H9 (cell line): Measurements from ENCODE around the gene OR8U1. TPM values are rescaled to one million over a fixed set of nuclear protein-coding genes. Genes with fewer than 3 reads are reported as not detected.

Experiments
- DNase-seq: peaks from one replicate; pipeline ENCODE4 v3.0.0-alpha.2; 2017
- H2AFZ ChIP-seq: one replicate; pipeline ENCODE4 v1.6.1; 2013; ENCODE audit warnings: mild to moderate bottlenecking, low read length, control low read depth, moderate library complexity
- H2AK5ac ChIP-seq: 2 replicates; pipeline ENCODE4 v1.6.1; 2013; ENCODE audit warnings: low read length, control low read depth, mixed read lengths; ENCODE audit not compliant: insufficient read length
- H2BK120ac ChIP-seq: one replicate; pipeline ENCODE4 v1.6.1; 2013; ENCODE audit warnings: low read depth, mild to moderate bottlenecking, low read length, control low read depth, inconsistent platforms; ENCODE audit not compliant: poor library complexity, severe bottlenecking
- H2BK12ac ChIP-seq: 2 replicates; pipeline ENCODE4 v1.6.1; 2013; ENCODE audit warnings: low read length, control low read depth, mixed read lengths, low read depth; ENCODE audit not compliant: insufficient read length
- H2BK15ac ChIP-seq: 2 replicates; pipeline ENCODE4 v1.6.1; 2013; ENCODE audit warnings: low read depth, low read length, control low read depth
- H2BK20ac ChIP-seq: one replicate; pipeline ENCODE4 v1.6.1; 2013; ENCODE audit warnings: low read depth, mild to moderate bottlenecking, low read length, control low read depth, inconsistent platforms; ENCODE audit not compliant: poor library complexity, severe bottlenecking
- H2BK5ac ChIP-seq: 2 replicates; pipeline ENCODE4 v1.6.1; 2013; ENCODE audit warnings: low read length, control low read depth, mixed read lengths; ENCODE audit not compliant: insufficient read length
- H3K14ac ChIP-seq: 2 replicates; pipeline ENCODE4 v1.6.1; 2013; ENCODE audit warnings: low read length, control low read depth; ENCODE audit not compliant: insufficient read depth
- H3K18ac ChIP-seq: 2 replicates; pipeline ENCODE4 v1.6.1; 2013; ENCODE audit warnings: low read depth, mild to moderate bottlenecking, mixed read lengths, low read length, control low read depth; ENCODE audit not compliant: insufficient read length
- H3K23ac ChIP-seq: 2 replicates; pipeline ENCODE4 v1.6.1; 2013; ENCODE audit warnings: low read length, control low read depth, mixed read lengths, low read depth; ENCODE audit not compliant: insufficient read length
- H3K23me2 ChIP-seq: 2 replicates; pipeline ENCODE4 v1.6.1; 2013; ENCODE audit warnings: low read depth, mild to moderate bottlenecking, mixed read lengths, low read length, control low read depth; ENCODE audit not compliant: insufficient read length, poor library complexity, severe bottlenecking
- H3K27ac ChIP-seq: 2 replicates; pipeline ENCODE4 v1.5.1; 2013; ENCODE audit warnings: low read length, control low read depth, mixed read lengths, low read depth; ENCODE audit not compliant: insufficient read length
- H3K27me3 ChIP-seq: 2 replicates; pipeline ENCODE4 v1.6.1; 2013; ENCODE audit warnings: low read length, control low read depth, inconsistent platforms; ENCODE audit not compliant: insufficient read depth
- H3K4ac ChIP-seq: 2 replicates; pipeline ENCODE4 v1.6.1; 2013; ENCODE audit warnings: low read depth, mild to moderate bottlenecking, control low read depth, inconsistent platforms, low read length, moderate library complexity
- H3K4me1 ChIP-seq: 2 replicates; pipeline ENCODE4 v1.6.1; 2013; ENCODE audit warnings: low read length, control low read depth, inconsistent platforms; ENCODE audit not compliant: insufficient read depth
- H3K4me2 ChIP-seq: 2 replicates; pipeline ENCODE4 v1.6.1; 2013; ENCODE audit warnings: low read length, control low read depth, mixed read lengths; ENCODE audit not compliant: insufficient read length, insufficient read depth
- H3K56ac ChIP-seq: 2 replicates; pipeline ENCODE4 v1.6.1; 2013; ENCODE audit warnings: low read depth, mild to moderate bottlenecking, mixed read lengths, low read length, control low read depth; ENCODE audit not compliant: insufficient read length
- H3K79me1 ChIP-seq: 2 replicates; pipeline ENCODE4 v1.6.1; 2013; ENCODE audit warnings: low read depth, mild to moderate bottlenecking, moderate library complexity, low read length, control low read depth, inconsistent platforms; ENCODE audit not compliant: insufficient read depth, poor library complexity, severe bottlenecking
- H3K79me2 ChIP-seq: 2 replicates; pipeline ENCODE4 v1.6.1; 2013; ENCODE audit warnings: low read length, control low read depth, inconsistent platforms; ENCODE audit not compliant: insufficient read depth
- H3K9ac ChIP-seq: 2 replicates; pipeline ENCODE4 v1.6.1; 2013; ENCODE audit warnings: low read length, control low read depth, mixed read lengths; ENCODE audit not compliant: insufficient read length; ENCODE audit errors: extremely low read depth
- H3K9me3 ChIP-seq: one replicate; pipeline ENCODE4 v1.6.1; 2013; ENCODE audit warnings: low read depth, low read length, inconsistent platforms; ENCODE audit not compliant: control insufficient read depth
- H3T11ph ChIP-seq: one replicate; pipeline ENCODE4 v1.6.1; 2013; ENCODE audit warnings: mild to moderate bottlenecking, low read length, control low read depth, inconsistent platforms
- H4K20me1 ChIP-seq: one replicate; pipeline ENCODE4 v1.6.1; 2013; ENCODE audit not compliant: control insufficient read depth, insufficient read length, insufficient read depth
- H4K5ac ChIP-seq: 2 replicates; pipeline ENCODE4 v1.6.1; 2013; ENCODE audit warnings: low read depth, mild to moderate bottlenecking, mixed read lengths, low read length, control low read depth; ENCODE audit not compliant: insufficient read length
- H4K8ac ChIP-seq: replicated peaks from 2 replicates; pipeline ENCODE4 v1.6.1; 2013; ENCODE audit warnings: low read length, control low read depth, mixed read lengths, low read depth; ENCODE audit not compliant: insufficient read length
- H4K91ac ChIP-seq: 2 replicates; pipeline ENCODE4 v1.6.1; 2013; ENCODE audit warnings: low read depth, mild to moderate bottlenecking, moderate library complexity, mixed read lengths, low read length, control low read depth; ENCODE audit not compliant: insufficient read length
- H3K27ac Mint-ChIP-seq, 3 experiments: 2 replicates in 2 of 3; 3 replicates in 1 of 3; pipeline ENCODE4 v1.8.0; 2020 to 2021; ENCODE audit warnings: mixed read lengths in 3 of 3, mild to moderate bottlenecking in 1 of 3, moderate library complexity in 1 of 3
- H3K27me3 Mint-ChIP-seq: 2 replicates; pipeline ENCODE4 v1.8.0; 2021; ENCODE audit warnings: low read depth, mild to moderate bottlenecking, moderate library complexity, mixed read lengths
- H3K36me3 Mint-ChIP-seq, 3 experiments: 2 replicates in 2 of 3; 3 replicates in 1 of 3; pipeline ENCODE4 v1.8.0; 2020 to 2021; ENCODE audit warnings: low read depth in 3 of 3, mixed read lengths in 3 of 3; ENCODE audit not compliant: insufficient read depth in 1 of 3
- H3K4me1 Mint-ChIP-seq, 2 experiments: 2 replicates each; pipeline ENCODE4 v1.8.0; 2020; ENCODE audit warnings: mixed read lengths in 2 of 2
- H3K4me3 Mint-ChIP-seq, 2 experiments: 2 replicates in 1 of 2; 3 replicates in 1 of 2; pipeline ENCODE4 v1.8.0; 2020 to 2021; ENCODE audit warnings: mild to moderate bottlenecking in 2 of 2, mixed read lengths in 2 of 2, moderate library complexity in 1 of 2
- H3K9me3 Mint-ChIP-seq, 2 experiments: 2 replicates in 1 of 2; 3 replicates in 1 of 2; pipeline ENCODE4 v1.8.0; 2020; ENCODE audit warnings: mild to moderate bottlenecking in 2 of 2, mixed read lengths in 2 of 2, moderate library complexity in 1 of 2
- total RNA-seq: library from RNA; stranded (reverse); gene quantifications from 2 replicates; pipeline ENCODE4 v1.2.1, GENCODE V29; 2021
- TF ChIP-seq, protein P1 (sequence below): fragments of 200-600 bp; sonication (generic); conservative IDR thresholded peaks from 3 replicates; pipeline ENCODE4 v1.8.0; 2021; ENCODE audit warnings: antibody characterized with exemption, mild to moderate bottlenecking

OR8U1 gene
- total RNA-seq, 1 experiment from 2014 or later: not detected

DNA sequence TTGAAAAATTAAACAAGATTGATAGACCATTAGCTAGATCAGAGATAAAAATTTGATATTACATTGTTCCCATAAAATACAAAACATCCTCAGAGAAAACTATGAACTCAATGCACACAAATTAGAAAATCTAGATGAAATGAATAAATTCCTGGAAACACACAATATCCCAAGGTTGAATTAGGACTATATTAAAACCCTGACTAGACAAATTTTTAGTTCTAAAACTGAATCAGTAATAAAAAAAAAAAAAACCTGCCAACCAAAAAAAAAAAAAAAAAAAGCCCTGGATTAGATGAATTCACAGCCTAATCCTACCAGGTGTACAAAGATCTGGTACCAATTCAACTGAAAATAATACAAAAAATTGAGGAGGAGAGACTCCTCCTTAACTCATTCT lies 35.1 kb upstream of the OR8U1 start:
- no peak for DNase-seq
- H2BK20ac ChIP-seq: no peak overlapping the region
- no peaks in the 10 kb centered on the region for H4K20me1 ChIP-seq
- no peak overlapping the region for H3K27ac Mint-ChIP-seq
- peaks cover 2% of the 10 kb centered on the region; the same call in 1 of the 2 replicates for H3K4me1 ChIP-seq
- no peaks in the 10 kb centered on the region for H3K9me3 ChIP-seq
- H3K4me2 ChIP-seq: no peak overlapping the region
- no peak overlapping the region for H2BK12ac ChIP-seq
- peaks cover 0 to 19% (median 3%) of the 10 kb centered on the region in 3 experiments; a peak in 5 of 7 replicates for H3K36me3 Mint-ChIP-seq
- peaks cover 26 to 55% of the 10 kb centered on the region in 2 experiments for H3K9me3 Mint-ChIP-seq
- H2BK15ac ChIP-seq: no peak overlapping the region
- no peak overlapping the region for H2AFZ ChIP-seq
- no peaks in the 10 kb centered on the region for H3K79me2 ChIP-seq
- H3K18ac ChIP-seq: no peak overlapping the region
- no peaks in the 10 kb centered on the region for H3K27me3 Mint-ChIP-seq
- H3K14ac ChIP-seq: no peak overlapping the region
- TF ChIP-seq, protein P1, sequence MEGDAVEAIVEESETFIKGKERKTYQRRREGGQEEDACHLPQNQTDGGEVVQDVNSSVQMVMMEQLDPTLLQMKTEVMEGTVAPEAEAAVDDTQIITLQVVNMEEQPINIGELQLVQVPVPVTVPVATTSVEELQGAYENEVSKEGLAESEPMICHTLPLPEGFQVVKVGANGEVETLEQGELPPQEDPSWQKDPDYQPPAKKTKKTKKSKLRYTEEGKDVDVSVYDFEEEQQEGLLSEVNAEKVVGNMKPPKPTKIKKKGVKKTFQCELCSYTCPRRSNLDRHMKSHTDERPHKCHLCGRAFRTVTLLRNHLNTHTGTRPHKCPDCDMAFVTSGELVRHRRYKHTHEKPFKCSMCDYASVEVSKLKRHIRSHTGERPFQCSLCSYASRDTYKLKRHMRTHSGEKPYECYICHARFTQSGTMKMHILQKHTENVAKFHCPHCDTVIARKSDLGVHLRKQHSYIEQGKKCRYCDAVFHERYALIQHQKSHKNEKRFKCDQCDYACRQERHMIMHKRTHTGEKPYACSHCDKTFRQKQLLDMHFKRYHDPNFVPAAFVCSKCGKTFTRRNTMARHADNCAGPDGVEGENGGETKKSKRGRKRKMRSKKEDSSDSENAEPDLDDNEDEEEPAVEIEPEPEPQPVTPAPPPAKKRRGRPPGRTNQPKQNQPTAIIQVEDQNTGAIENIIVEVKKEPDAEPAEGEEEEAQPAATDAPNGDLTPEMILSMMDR: no peak
- H4K5ac ChIP-seq: no peak overlapping the region
- H4K8ac ChIP-seq: no peak overlapping the region
- H2BK5ac ChIP-seq: no peak overlapping the region
- no peaks in the 10 kb centered on the region for H3K27me3 ChIP-seq
- no peak overlapping the region for H3K9ac ChIP-seq
- no peak overlapping the region for H2AK5ac ChIP-seq
- H3K23ac ChIP-seq: no peak overlapping the region
- no peaks in the 10 kb centered on the region for H3K79me1 ChIP-seq
- H3T11ph ChIP-seq: no peak overlapping the region
- H3K27ac ChIP-seq: no peak overlapping the region
- H3K56ac ChIP-seq: no peak overlapping the region
- H3K4me3 Mint-ChIP-seq: no peak overlapping the region
- H3K4ac ChIP-seq: no peak overlapping the region
- no peak overlapping the region for H2BK120ac ChIP-seq
- H3K4me1 Mint-ChIP-seq: peaks cover 11 to 23% of the 10 kb centered on the region in 2 experiments
- H4K91ac ChIP-seq: no peak overlapping the region
- no peaks in the 10 kb centered on the region for H3K23me2 ChIP-seq
